ENCODE measurements around the gene TMC7.

TMC7 gene

DNA sequence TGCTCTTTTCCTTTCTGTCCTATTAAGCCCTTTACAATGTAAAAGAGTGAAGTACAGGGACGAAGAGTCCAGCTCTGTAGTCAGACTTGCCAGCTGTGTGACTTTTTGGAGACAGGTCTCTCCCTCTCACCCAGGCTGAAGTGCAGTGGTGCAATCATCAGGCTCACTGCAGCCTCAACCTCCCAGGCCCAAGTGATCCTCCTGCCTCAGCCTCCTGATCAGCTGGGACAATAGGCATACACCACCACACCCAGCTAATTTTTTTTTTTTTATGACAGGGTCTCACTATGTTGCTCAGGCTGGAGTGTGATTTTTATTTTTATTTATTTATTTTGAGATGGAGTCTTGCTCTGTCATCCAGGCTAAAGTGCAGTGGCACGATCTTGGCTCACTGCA, 122.9 kb downstream of the TMC7 start:
- no peaks in the 10 kb centered on the region for H3K27me3 ChIP-seq (ENCODE audit: insufficient read depth, poor library complexity, severe bottlenecking)
- TF ChIP-seq, protein P1, sequence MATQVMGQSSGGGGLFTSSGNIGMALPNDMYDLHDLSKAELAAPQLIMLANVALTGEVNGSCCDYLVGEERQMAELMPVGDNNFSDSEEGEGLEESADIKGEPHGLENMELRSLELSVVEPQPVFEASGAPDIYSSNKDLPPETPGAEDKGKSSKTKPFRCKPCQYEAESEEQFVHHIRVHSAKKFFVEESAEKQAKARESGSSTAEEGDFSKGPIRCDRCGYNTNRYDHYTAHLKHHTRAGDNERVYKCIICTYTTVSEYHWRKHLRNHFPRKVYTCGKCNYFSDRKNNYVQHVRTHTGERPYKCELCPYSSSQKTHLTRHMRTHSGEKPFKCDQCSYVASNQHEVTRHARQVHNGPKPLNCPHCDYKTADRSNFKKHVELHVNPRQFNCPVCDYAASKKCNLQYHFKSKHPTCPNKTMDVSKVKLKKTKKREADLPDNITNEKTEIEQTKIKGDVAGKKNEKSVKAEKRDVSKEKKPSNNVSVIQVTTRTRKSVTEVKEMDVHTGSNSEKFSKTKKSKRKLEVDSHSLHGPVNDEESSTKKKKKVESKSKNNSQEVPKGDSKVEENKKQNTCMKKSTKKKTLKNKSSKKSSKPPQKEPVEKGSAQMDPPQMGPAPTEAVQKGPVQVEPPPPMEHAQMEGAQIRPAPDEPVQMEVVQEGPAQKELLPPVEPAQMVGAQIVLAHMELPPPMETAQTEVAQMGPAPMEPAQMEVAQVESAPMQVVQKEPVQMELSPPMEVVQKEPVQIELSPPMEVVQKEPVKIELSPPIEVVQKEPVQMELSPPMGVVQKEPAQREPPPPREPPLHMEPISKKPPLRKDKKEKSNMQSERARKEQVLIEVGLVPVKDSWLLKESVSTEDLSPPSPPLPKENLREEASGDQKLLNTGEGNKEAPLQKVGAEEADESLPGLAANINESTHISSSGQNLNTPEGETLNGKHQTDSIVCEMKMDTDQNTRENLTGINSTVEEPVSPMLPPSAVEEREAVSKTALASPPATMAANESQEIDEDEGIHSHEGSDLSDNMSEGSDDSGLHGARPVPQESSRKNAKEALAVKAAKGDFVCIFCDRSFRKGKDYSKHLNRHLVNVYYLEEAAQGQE (IDR thresholded peaks at IDR 0.05; ENCODE audit: insufficient replicate concordance, low read depth), result no peak
- TF ChIP-seq SPI1 (IDR thresholded peaks at IDR 0.05; ENCODE audit: borderline replicate concordance, low read depth), result no peak
- TF ChIP-seq CTCF (IDR thresholded peaks at IDR 0.05; ENCODE audit: insufficient read depth, low read length), result no peak
- TF ChIP-seq POLR2AphosphoS5 (IDR thresholded peaks at IDR 0.05; ENCODE audit: low read depth), result no peak
- no peak for TF ChIP-seq GABPA (IDR thresholded peaks at IDR 0.05; ENCODE audit: low read depth)
- no peak for DNase-seq (ENCODE audit: low read depth in 1 of 2, low spot score in 1 of 2)
- no peak overlapping the region for H3K27ac ChIP-seq (replicated peaks)
- H3K4me3 ChIP-seq (replicated peaks; ENCODE audit: insufficient read depth, low read length), result no peak overlapping the region

DNA sequence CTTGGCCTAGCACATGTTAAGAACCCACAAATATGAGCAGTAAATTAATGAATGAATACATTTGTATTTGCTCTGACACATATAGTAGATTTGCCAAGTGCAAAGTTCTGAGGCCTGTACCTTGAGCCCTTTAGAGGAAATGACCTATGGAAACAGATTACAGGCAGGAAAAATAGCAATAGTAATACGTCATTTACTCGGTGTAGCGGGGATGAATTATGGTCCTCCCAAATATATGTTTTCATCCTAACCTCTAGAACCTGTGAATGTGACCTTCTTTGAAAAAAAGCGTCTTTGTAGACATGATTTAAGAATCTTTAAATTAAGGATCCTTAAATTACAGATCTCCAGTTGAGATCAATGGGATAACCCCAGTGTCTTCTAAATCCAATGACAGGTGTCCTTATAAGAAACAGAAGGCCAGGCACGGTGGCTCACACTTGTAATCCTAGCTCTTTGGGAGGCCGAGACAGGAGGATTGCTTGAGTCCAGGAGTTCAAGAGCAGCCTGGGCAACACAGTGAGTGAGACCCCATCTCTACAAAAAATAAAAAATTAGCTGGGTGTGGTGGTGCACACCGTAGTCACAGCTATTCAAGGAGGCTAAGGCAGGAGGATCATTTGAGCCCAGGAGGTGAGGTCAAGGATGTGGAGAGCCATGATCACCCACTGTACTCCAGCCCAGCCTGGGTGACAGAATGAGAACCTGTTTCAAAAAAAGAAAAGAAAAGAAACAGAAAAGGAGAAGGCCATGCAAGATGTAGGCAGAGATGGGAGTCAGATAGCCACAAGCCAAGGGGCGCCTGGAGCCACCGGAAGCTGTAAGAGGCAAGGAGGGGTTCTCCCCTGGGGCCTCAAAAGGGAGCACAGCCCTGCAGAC, 124.9 kb downstream of the TMC7 start:
- Histone ChIP-seq H3K4me3 (replicated peaks; ENCODE audit: insufficient read depth, low read length) (no peak overlapping the region), H3K27me3 (ENCODE audit: insufficient read depth, poor library complexity, severe bottlenecking) (peaks cover 2% of the 10 kb centered on the region), H3K27ac (replicated peaks) (no peak overlapping the region)
- DNase-seq (ENCODE audit: low read depth in 1 of 2, low spot score in 1 of 2), result no peak
- TF ChIP-seq, protein P1 (IDR thresholded peaks at IDR 0.05; ENCODE audit: insufficient replicate concordance, low read depth), result no peak
- no peak for TF ChIP-seq POLR2AphosphoS5 (IDR thresholded peaks at IDR 0.05; ENCODE audit: low read depth)
- TF ChIP-seq SPI1 (IDR thresholded peaks at IDR 0.05; ENCODE audit: borderline replicate concordance, low read depth), result no peak
- no peak for TF ChIP-seq CTCF (IDR thresholded peaks at IDR 0.05; ENCODE audit: insufficient read depth, low read length)
- no peak for TF ChIP-seq GABPA (IDR thresholded peaks at IDR 0.05; ENCODE audit: low read depth)

DNA sequence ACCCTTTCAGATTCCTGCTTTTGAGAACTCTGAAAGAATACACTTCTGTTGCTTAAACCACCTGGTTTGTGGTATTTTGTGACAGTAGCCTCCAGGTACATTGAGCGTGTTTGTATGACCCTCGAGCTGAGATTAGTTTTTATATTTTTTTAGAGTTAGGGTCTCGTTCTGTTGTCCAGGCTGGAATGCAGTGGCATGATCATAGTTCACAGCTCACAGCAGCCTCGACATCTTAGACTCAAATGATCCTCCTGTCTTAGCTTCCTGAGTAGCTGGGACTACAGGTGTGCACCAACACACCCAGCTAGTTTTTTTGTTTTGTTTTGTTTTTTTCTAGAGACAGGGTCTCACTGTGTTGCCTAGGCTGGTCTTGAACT, 125.5 kb downstream of the TMC7 start:
- TF ChIP-seq, protein P1 (IDR thresholded peaks at IDR 0.05; ENCODE audit: insufficient replicate concordance, low read depth), result no peak
- TF ChIP-seq POLR2AphosphoS5 (IDR thresholded peaks at IDR 0.05; ENCODE audit: low read depth) (no peak), GABPA (IDR thresholded peaks at IDR 0.05; ENCODE audit: low read depth) (no peak), SPI1 (IDR thresholded peaks at IDR 0.05; ENCODE audit: borderline replicate concordance, low read depth) (no peak), CTCF (IDR thresholded peaks at IDR 0.05; ENCODE audit: insufficient read depth, low read length) (no peak)
- peaks cover 2% of the 10 kb centered on the region for H3K27me3 ChIP-seq (ENCODE audit: insufficient read depth, poor library complexity, severe bottlenecking)
- DNase-seq (ENCODE audit: low read depth in 1 of 2, low spot score in 1 of 2), result no peak
- H3K27ac ChIP-seq (replicated peaks), result no peak overlapping the region
- H3K4me3 ChIP-seq (replicated peaks; ENCODE audit: insufficient read depth, low read length), result no peak overlapping the region
